Measurements from ENCODE around the gene SRSF2.

The SRSF2 gene

GRCh38 chr17:76709077-76709950 lies 27.8 kb downstream of the SRSF2 start:
- no peak for TF ChIP-seq CTCF (IDR thresholded peaks at IDR 0.05; ENCODE audit: low read depth, low read length, missing control alignments)
- no peak overlapping the region for H3K4me3 ChIP-seq (ENCODE audit: low read depth, low read length)
- no peak for DNase-seq (ENCODE audit: low read depth)

DNA sequence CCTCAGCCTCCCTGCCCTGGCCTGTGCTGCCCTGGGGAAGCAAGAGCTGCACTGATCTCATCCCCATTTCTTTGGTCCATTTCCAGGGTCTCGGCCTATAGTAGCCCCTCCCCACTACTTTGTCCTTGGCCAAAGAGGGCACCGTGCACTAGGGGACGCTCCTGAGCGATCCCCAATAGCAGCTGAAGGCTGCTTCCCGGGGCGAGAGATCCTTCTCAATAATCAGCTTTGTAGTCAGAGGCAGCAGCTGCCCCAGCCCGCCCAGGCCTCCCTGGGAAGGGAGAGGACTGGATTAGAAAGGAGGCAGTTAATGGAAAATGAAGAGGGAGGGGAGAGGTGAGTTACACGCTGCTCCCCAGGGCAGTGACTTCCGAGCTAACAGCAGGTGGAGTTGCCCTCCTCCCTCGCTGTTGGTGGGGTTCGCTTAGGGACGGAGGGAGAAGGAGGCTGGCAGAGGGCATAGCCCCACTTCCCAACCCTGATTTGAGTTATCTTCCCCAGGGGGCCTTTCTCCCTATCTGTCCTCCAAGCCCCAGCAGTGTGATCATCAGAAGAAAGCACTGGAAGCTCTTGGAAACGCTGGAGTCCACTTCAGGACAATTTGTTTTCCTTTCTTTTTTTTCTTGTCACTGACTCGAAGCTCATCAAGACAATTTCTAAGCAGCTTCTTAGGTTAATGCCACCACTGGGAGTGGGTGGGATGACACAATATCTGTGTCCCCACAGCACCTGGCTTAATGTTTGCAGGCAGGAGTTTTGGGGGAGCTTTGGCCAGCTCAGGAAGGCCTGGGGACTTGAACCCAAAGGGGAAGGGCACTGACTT lies 28.9 kb downstream of the SRSF2 start:
- no peak overlapping the region for H3K4me3 ChIP-seq (ENCODE audit: low read depth, low read length)
- DNase-seq (ENCODE audit: low read depth), result no peak
- TF ChIP-seq CTCF (IDR thresholded peaks at IDR 0.05; ENCODE audit: low read depth, low read length, missing control alignments), result no peak

DNA sequence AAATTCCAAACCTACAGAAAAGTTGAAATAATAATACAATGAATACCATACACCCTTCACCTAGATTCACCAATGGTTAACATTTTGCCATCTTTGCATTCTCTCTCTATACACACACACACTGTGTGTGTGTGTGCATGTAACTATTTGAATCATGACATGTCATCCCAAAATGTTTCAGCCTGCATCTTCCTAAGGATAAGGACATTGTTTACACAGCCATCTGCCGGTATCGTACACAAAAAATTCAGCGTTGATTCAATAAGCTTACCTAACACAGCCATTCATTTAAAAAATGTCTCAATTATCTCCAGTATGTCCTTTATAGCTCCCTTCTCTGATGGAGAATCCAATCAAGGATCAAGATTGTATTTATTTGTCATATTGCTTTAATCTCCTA lies 30.3 kb downstream of the SRSF2 start:
- TF ChIP-seq CTCF (IDR thresholded peaks at IDR 0.05; ENCODE audit: low read depth, low read length, missing control alignments), result no peak
- H3K4me3 ChIP-seq (ENCODE audit: low read depth, low read length), result no peak overlapping the region
- DNase-seq (ENCODE audit: low read depth), result no peak

DNA sequence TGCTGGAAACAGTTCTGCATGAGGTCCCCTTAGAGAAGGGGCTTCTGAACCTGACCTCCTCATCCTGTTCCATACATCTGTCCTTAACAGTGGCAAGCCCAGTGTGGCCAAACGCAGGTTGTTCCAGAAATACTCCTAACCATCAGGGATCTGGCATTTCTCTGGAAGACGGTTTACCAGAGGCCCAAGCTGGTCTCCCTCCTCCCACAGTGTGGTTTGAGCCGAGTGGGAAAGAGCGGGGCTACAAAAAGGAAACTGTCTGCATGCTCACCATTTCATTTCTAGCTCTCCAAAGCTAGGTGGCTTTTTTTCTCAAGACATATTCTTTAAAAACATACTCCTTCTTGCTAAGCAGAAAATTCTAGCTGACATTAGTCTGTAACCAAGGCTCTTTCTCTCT lies 32.3 kb downstream of the SRSF2 start:
- no peak for TF ChIP-seq CTCF (IDR thresholded peaks at IDR 0.05; ENCODE audit: low read depth, low read length, missing control alignments)
- DNase-seq (ENCODE audit: low read depth), result no peak
- no peak overlapping the region for H3K4me3 ChIP-seq (ENCODE audit: low read depth, low read length)

DNA sequence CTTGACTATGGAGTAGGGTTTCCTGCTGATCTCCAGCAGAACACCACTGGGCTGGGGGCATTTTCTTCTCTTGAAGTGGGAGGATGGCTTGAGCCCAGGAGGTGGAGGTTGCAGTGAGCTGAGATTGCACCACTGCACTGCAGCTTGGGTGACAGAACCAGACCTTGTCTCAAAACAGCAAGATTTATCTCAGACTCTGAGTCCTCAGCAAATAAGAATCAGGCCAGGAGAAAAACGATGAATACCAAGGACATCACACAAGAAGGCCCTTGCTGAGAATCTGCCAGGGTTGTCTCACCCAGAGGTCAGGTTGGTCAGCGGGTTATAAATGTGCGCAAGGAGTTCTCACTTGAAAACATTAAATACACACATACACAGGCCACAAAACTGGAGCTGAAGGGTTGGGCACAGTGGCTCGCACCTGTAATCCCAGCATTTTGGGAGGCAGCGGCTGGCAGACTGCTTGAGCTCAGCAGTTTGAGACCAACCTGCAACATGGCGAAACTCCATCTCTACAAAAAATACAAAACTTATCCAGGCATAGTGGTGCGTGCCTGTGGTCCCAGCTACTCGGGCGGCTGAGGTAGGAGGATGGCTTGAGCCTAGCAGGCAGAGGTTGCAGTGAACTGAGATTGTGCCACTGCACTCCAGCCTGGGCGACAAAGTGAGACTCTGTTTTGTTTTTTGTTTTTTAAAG lies 34.0 kb downstream of the SRSF2 start:
- DNase-seq (ENCODE audit: low read depth), result no peak
- TF ChIP-seq CTCF (IDR thresholded peaks at IDR 0.05; ENCODE audit: low read depth, low read length, missing control alignments), result no peak
- H3K4me3 ChIP-seq (ENCODE audit: low read depth, low read length), result no peak overlapping the region

DNA sequence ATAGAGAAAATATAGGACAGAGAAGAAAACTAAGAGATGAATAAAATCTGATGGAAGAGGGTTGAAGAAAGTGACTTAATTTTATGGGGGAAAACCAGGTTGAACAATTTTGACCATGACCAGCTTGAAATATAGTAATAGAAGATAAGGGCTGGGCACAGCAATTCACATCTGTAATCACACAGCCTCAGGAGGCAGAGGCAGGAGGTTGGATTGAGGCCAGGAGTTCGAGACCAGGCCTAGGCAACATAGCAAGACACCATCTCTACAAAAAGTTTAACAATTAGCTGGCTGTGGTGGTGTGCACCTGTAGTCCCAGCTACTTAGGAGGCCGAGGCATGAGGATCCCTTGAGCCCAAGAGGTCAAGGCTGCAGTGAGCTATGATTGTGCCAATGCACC lies 35.1 kb downstream of the SRSF2 start:
- no peak for DNase-seq (ENCODE audit: low read depth)
- H3K4me3 ChIP-seq (ENCODE audit: low read depth, low read length), result no peak overlapping the region
- TF ChIP-seq CTCF (IDR thresholded peaks at IDR 0.05; ENCODE audit: low read depth, low read length, missing control alignments), result no peak
